Posterior cingulate gyrus (tissue), 11 donors: ENCODE data around the gene PCED1A.

Experiments
- DNase-seq, 10 donors: peaks; one replicate each; pipeline versions ENCODE4 v3.0.0 to v3.0.0-alpha.2; 2020 to 2021; ENCODE audit warnings: mixed read lengths in 3 of 10
- intact Hi-C: fragments of 100-400 bp; cut with DNase I; formaldehyde crosslinking; loops from one replicate; pipeline ENCODE4 v1.15.1; 2023

The PCED1A gene

GRCh38 chr20:2794202-2794748 is 46.2 kb downstream of the PCED1A start:
- intact Hi-C loops: no loop called here
- peak in 1 of 10 donors; percentile 45 for DNase-seq

- peak in 1 of 10 donors; percentile 25 for DNase-seq
- intact Hi-C loops: no loop called here
Observed at GRCh38 chr20:2793471-2793870, 47.0 kb downstream of the PCED1A start.
